ENCODE data around the gene LIMS1.
"Not testable (repeated sequence)": the region's sequence is repeated elsewhere in the genome, so short reads cannot be mapped to it uniquely, and the experiment has no call there.

Gene LIMS1

GRCh38 chr2:108496167-108496566 is 38.1 kb upstream of the LIMS1 start:
- H3K18ac ChIP-seq (ENCODE audit: low read length); H3K23ac ChIP-seq (ENCODE audit: low read length); H2BK15ac ChIP-seq (replicated peaks; ENCODE audit: low read depth); H3K4me2 ChIP-seq (ENCODE audit: low read length); H4K5ac ChIP-seq (ENCODE audit: low read length); H3K4me1 ChIP-seq (ENCODE audit: control insufficient read depth, low read depth, low read length); H3K36me3 ChIP-seq (ENCODE audit: control insufficient read depth, insufficient read depth, low read length); H4K8ac ChIP-seq (ENCODE audit: low read depth, low read length); H2BK5ac ChIP-seq (ENCODE audit: low read length); H2AK5ac ChIP-seq (ENCODE audit: low read length); H3K4ac ChIP-seq (ENCODE audit: low read depth, low read length); H3K27ac ChIP-seq (ENCODE audit: low read depth, low read length); H3K9ac ChIP-seq (ENCODE audit: low read length); H3K79me2 ChIP-seq (ENCODE audit: control insufficient read depth, insufficient read depth, low read length); H2BK120ac ChIP-seq (ENCODE audit: low read depth, low read length); H3K4me3 ChIP-seq (ENCODE audit: low read length); DNase-seq; H3K79me1 ChIP-seq (ENCODE audit: low read length); H3K27me3 ChIP-seq (ENCODE audit: insufficient read depth, low read length, poor library complexity); H3K56ac ChIP-seq (ENCODE audit: low read length): not testable (repeated sequence)
- WGBS (ENCODE audit: extremely low coverage, insufficient coverage, low lambda C conversion rate): no CpG with 5 or more reads among the region's 3 CpGs

DNA sequence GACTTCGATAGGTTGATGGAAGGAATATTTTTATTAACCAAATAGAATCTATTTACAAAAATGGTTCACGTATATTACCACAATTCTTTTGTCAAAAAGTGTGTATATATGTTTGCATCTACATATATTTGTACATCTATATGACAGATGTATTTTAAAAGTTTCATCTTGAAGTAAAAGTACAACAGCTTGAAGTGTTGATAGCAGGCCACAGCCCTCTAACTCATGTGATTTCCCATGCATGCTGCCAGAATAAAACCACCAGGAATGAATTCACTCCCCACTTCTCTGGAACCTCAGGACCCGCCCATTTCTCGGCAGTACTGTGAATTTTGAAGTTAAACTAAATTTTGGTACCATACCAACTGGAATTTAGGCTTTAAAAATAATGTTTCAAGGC is 26.6 kb upstream of the LIMS1 start:
- not testable (repeated sequence) for H2BK120ac ChIP-seq (ENCODE audit: low read depth, low read length); H3K23ac ChIP-seq (ENCODE audit: low read length); H3K27me3 ChIP-seq (ENCODE audit: insufficient read depth, low read length, poor library complexity); H3K79me2 ChIP-seq (ENCODE audit: control insufficient read depth, insufficient read depth, low read length); H3K4me3 ChIP-seq (ENCODE audit: low read length); H2BK15ac ChIP-seq (replicated peaks; ENCODE audit: low read depth); H3K18ac ChIP-seq (ENCODE audit: low read length); H4K5ac ChIP-seq (ENCODE audit: low read length); H3K56ac ChIP-seq (ENCODE audit: low read length); DNase-seq; H2AK5ac ChIP-seq (ENCODE audit: low read length); H3K36me3 ChIP-seq (ENCODE audit: control insufficient read depth, insufficient read depth, low read length); H3K4me2 ChIP-seq (ENCODE audit: low read length); H3K9ac ChIP-seq (ENCODE audit: low read length); H3K27ac ChIP-seq (ENCODE audit: low read depth, low read length); H3K79me1 ChIP-seq (ENCODE audit: low read length); H2BK5ac ChIP-seq (ENCODE audit: low read length); H4K8ac ChIP-seq (ENCODE audit: low read depth, low read length); H3K4ac ChIP-seq (ENCODE audit: low read depth, low read length); H3K4me1 ChIP-seq (ENCODE audit: control insufficient read depth, low read depth, low read length)
- WGBS (ENCODE audit: extremely low coverage, insufficient coverage, low lambda C conversion rate): no CpG with 5 or more reads among the region's 4 CpGs

GRCh38 chr2:108512431-108512830 is 21.8 kb upstream of the LIMS1 start:
- H3K18ac ChIP-seq (ENCODE audit: low read length); H3K56ac ChIP-seq (ENCODE audit: low read length); H3K23ac ChIP-seq (ENCODE audit: low read length); H3K4me2 ChIP-seq (ENCODE audit: low read length); H4K8ac ChIP-seq (ENCODE audit: low read depth, low read length); H3K4me1 ChIP-seq (ENCODE audit: control insufficient read depth, low read depth, low read length); H3K79me2 ChIP-seq (ENCODE audit: control insufficient read depth, insufficient read depth, low read length); H3K4ac ChIP-seq (ENCODE audit: low read depth, low read length); H4K5ac ChIP-seq (ENCODE audit: low read length); H2BK120ac ChIP-seq (ENCODE audit: low read depth, low read length); H2BK15ac ChIP-seq (replicated peaks; ENCODE audit: low read depth); H3K27me3 ChIP-seq (ENCODE audit: insufficient read depth, low read length, poor library complexity); H3K27ac ChIP-seq (ENCODE audit: low read depth, low read length); H2AK5ac ChIP-seq (ENCODE audit: low read length); H2BK5ac ChIP-seq (ENCODE audit: low read length); H3K36me3 ChIP-seq (ENCODE audit: control insufficient read depth, insufficient read depth, low read length); DNase-seq; H3K4me3 ChIP-seq (ENCODE audit: low read length); H3K79me1 ChIP-seq (ENCODE audit: low read length); H3K9ac ChIP-seq (ENCODE audit: low read length): not testable (repeated sequence)
- WGBS (ENCODE audit: extremely low coverage, insufficient coverage, low lambda C conversion rate): no CpG with 5 or more reads among the region's 3 CpGs

DNA sequence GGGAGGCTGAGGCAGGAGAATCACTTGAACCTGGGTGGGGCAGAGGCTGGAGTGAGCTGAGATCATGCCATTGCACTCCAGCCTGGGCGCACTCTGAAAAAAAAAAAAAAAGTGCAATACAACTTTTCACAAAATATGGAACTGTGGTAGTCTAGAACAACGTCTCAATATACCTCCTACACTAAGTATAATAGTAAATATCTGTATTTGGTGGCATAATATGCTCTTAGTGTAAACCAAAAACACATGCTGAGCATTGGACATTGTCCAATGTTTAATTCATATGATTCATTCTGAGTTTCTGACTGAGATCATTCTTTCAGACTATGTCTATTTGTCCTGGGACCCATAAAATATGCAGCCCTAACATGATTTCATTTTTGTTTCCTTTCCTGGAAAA is 19.8 kb upstream of the LIMS1 start:
- H3K23ac ChIP-seq (ENCODE audit: low read length); H3K36me3 ChIP-seq (ENCODE audit: control insufficient read depth, insufficient read depth, low read length); H2AK5ac ChIP-seq (ENCODE audit: low read length); H3K4me1 ChIP-seq (ENCODE audit: control insufficient read depth, low read depth, low read length); H2BK120ac ChIP-seq (ENCODE audit: low read depth, low read length); H3K79me2 ChIP-seq (ENCODE audit: control insufficient read depth, insufficient read depth, low read length); H4K8ac ChIP-seq (ENCODE audit: low read depth, low read length); H3K56ac ChIP-seq (ENCODE audit: low read length); H2BK5ac ChIP-seq (ENCODE audit: low read length); H4K5ac ChIP-seq (ENCODE audit: low read length); H3K18ac ChIP-seq (ENCODE audit: low read length); H2BK15ac ChIP-seq (replicated peaks; ENCODE audit: low read depth); H3K4me2 ChIP-seq (ENCODE audit: low read length); H3K27ac ChIP-seq (ENCODE audit: low read depth, low read length); H3K79me1 ChIP-seq (ENCODE audit: low read length); H3K9ac ChIP-seq (ENCODE audit: low read length); DNase-seq; H3K4me3 ChIP-seq (ENCODE audit: low read length); H3K4ac ChIP-seq (ENCODE audit: low read depth, low read length); H3K27me3 ChIP-seq (ENCODE audit: insufficient read depth, low read length, poor library complexity): not testable (repeated sequence)
- WGBS (ENCODE audit: extremely low coverage, insufficient coverage, low lambda C conversion rate): no CpG with 5 or more reads among the region's 2 CpGs

- H3K36me3 ChIP-seq (ENCODE audit: control insufficient read depth, insufficient read depth, low read length); H3K56ac ChIP-seq (ENCODE audit: low read length); H3K79me1 ChIP-seq (ENCODE audit: low read length); DNase-seq; H3K79me2 ChIP-seq (ENCODE audit: control insufficient read depth, insufficient read depth, low read length); H2AK5ac ChIP-seq (ENCODE audit: low read length); H2BK5ac ChIP-seq (ENCODE audit: low read length); H3K18ac ChIP-seq (ENCODE audit: low read length); H3K4me3 ChIP-seq (ENCODE audit: low read length); H2BK120ac ChIP-seq (ENCODE audit: low read depth, low read length); H2BK15ac ChIP-seq (replicated peaks; ENCODE audit: low read depth); H3K27ac ChIP-seq (ENCODE audit: low read depth, low read length); H3K27me3 ChIP-seq (ENCODE audit: insufficient read depth, low read length, poor library complexity); H3K4ac ChIP-seq (ENCODE audit: low read depth, low read length); H3K4me2 ChIP-seq (ENCODE audit: low read length); H4K8ac ChIP-seq (ENCODE audit: low read depth, low read length); H3K9ac ChIP-seq (ENCODE audit: low read length); H4K5ac ChIP-seq (ENCODE audit: low read length); H3K23ac ChIP-seq (ENCODE audit: low read length); H3K4me1 ChIP-seq (ENCODE audit: control insufficient read depth, low read depth, low read length): not testable (repeated sequence)
- no CpG with 5 or more reads among the region's 6 CpGs for WGBS (ENCODE audit: extremely low coverage, insufficient coverage, low lambda C conversion rate)
Measured at GRCh38 chr2:108524688-108525087, 9.6 kb upstream of the LIMS1 start.

- H3K27me3 ChIP-seq (ENCODE audit: insufficient read depth, low read length, poor library complexity); H3K79me1 ChIP-seq (ENCODE audit: low read length); H4K8ac ChIP-seq (ENCODE audit: low read depth, low read length); H3K4me3 ChIP-seq (ENCODE audit: low read length); H2BK15ac ChIP-seq (replicated peaks; ENCODE audit: low read depth); H3K36me3 ChIP-seq (ENCODE audit: control insufficient read depth, insufficient read depth, low read length); H3K4me2 ChIP-seq (ENCODE audit: low read length); H3K9ac ChIP-seq (ENCODE audit: low read length); H2BK5ac ChIP-seq (ENCODE audit: low read length); H3K4ac ChIP-seq (ENCODE audit: low read depth, low read length); H3K56ac ChIP-seq (ENCODE audit: low read length); DNase-seq; H2AK5ac ChIP-seq (ENCODE audit: low read length); H3K23ac ChIP-seq (ENCODE audit: low read length); H3K79me2 ChIP-seq (ENCODE audit: control insufficient read depth, insufficient read depth, low read length); H3K18ac ChIP-seq (ENCODE audit: low read length); H3K27ac ChIP-seq (ENCODE audit: low read depth, low read length); H3K4me1 ChIP-seq (ENCODE audit: control insufficient read depth, low read depth, low read length); H4K5ac ChIP-seq (ENCODE audit: low read length); H2BK120ac ChIP-seq (ENCODE audit: low read depth, low read length): not testable (repeated sequence)
Measured at GRCh38 chr2:108525258-108525657, 9.0 kb upstream of the LIMS1 start.
